Subcutaneous adipose tissue (tissue), 4 donors: Measurements from ENCODE around the gene PCP4. TPM values are rescaled to one million over a fixed set of nuclear protein-coding genes. Genes with fewer than 3 reads are reported as not detected.

Experiments
- CTCF ChIP-seq: fragments of 450-650 bp; IDR thresholded peaks from one replicate; pipeline ENCODE4 v1.5.1; 2016; ENCODE audit warnings: low read depth, mild to moderate bottlenecking, control low read depth, antibody characterized with exemption, moderate library complexity
- total RNA-seq, 4 donors: library from RNA; depleted of rRNA; stranded (reverse); fragments of >200 nt; gene quantifications; one replicate each; pipeline ENCODE4 v1.1.0, GENCODE V29; 2016

PCP4 gene
- total RNA-seq, 4 donors from 2014 or later: not detected

DNA sequence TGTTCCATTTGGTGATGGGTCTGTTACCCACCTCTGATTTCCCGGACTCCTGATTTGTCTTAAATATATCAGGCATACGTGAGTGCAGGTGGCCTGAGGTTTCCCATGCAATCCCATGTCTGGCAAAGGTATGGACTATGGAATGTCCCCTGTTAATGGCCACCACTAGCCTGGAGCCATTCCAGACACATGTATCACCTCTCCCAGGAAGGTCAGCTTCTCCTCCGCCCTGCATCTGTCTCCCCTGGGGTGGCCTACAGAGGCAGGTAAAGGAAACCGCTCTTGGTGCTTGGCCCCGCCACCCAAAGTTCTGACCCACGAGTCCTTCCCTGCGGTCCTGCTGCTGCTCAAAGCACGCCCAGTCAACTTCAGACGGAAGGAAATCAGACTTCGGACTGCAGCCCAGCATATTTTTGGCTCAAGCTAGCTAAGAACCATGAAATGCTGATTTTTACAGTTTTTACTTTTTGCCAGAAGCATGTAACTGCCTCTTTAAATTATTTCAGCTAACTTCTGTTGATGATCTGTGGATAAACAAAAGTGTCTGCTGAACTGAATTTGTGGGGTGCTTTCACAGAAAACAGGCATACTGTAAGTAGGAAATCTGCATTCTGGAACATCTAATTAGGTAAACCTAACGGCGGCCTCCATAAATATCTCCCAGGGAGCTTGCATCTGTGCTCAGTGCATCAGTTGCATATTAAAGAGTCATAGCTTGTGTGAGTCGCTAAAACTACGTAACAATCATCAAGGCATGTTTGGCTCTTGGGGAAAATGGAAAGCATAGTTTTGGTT lies 105.9 kb downstream of the PCP4 start:
- TF ChIP-seq CTCF: no peak

DNA sequence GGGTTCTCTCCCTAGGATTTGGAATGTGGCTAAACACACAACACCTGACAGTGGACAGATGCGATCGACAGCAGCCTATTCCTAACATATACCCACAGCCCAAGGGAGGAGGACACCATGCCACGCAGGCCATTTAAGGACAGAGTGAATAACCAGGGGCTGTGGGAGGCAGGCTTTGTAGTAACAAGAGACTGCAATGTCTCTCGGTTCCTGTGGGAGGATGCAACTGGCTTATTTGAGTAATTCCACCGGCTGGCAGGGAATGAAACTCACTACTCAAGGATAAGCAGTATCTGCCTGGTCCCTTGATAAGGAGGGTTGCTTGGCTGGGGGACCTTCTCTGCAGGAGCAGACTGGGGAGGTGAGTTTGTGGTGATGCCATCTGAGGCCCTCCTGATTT lies 109.6 kb downstream of the PCP4 start:
- TF ChIP-seq CTCF: no peak

Other genes starting within 250 kb of the PCP4 start
- gene IGSF5, start 122.3 kb upstream of the PCP4 start, total RNA-seq: under 1 TPM in 1 of 4 donors, not detected in 3; 0.22 TPM